Endodermal cell (in vitro differentiated cells): Measurements from ENCODE around the gene SIRT3. TPM values are rescaled to one million over a fixed set of nuclear protein-coding genes. Genes with fewer than 3 reads are reported as not detected.

Source experiments
- DNase-seq: peaks from one replicate; pipeline ENCODE4 v3.0.0-alpha.2; 2017
- H3K27ac ChIP-seq: 2 replicates; pipeline ENCODE4 v1.5.1; 2013; ENCODE audit warnings: mild to moderate bottlenecking, low read depth, low read length, moderate library complexity
- H3K27me3 ChIP-seq: 2 replicates; pipeline ENCODE4 v1.6.1; 2013; ENCODE audit warnings: mild to moderate bottlenecking, low read length, moderate library complexity; ENCODE audit not compliant: insufficient read depth, control insufficient read depth, poor library complexity, severe bottlenecking
- H3K36me3 ChIP-seq: 2 replicates; pipeline ENCODE4 v1.7.0; 2013; ENCODE audit warnings: mild to moderate bottlenecking, low read length, moderate library complexity; ENCODE audit not compliant: control insufficient read depth, insufficient read depth
- H3K4me1 ChIP-seq: one replicate; pipeline ENCODE4 v1.7.0; 2013; ENCODE audit warnings: low read length; ENCODE audit not compliant: control insufficient read depth, insufficient read depth
- H3K4me3 ChIP-seq: 2 replicates; pipeline ENCODE4 v1.5.1; 2013; ENCODE audit warnings: mild to moderate bottlenecking, low read length, moderate library complexity
- H3K9ac ChIP-seq: 2 replicates; pipeline ENCODE4 v1.6.1; 2013; ENCODE audit warnings: mild to moderate bottlenecking, low read length, moderate library complexity; ENCODE audit not compliant: poor library complexity, severe bottlenecking; ENCODE audit errors: extremely low read depth
- H3K9me3 ChIP-seq: 2 replicates; pipeline ENCODE4 v1.6.1; 2013; ENCODE audit warnings: mild to moderate bottlenecking, low read length, moderate library complexity; ENCODE audit not compliant: control insufficient read depth
- H3K27ac Mint-ChIP-seq: 2 replicates; pipeline ENCODE4 v1.8.0; 2020; ENCODE audit warnings: mixed read lengths
- H3K27me3 Mint-ChIP-seq: 2 replicates; pipeline ENCODE4 v1.8.0; 2021; ENCODE audit warnings: mild to moderate bottlenecking, mixed read lengths; ENCODE audit not compliant: insufficient read depth
- H3K36me3 Mint-ChIP-seq: 2 replicates; pipeline ENCODE4 v1.8.0; 2020; ENCODE audit warnings: low read depth, mixed read lengths
- H3K4me1 Mint-ChIP-seq: 2 replicates; pipeline ENCODE4 v1.8.0; 2020; ENCODE audit warnings: mixed read lengths
- H3K4me3 Mint-ChIP-seq: 2 replicates; pipeline ENCODE4 v1.8.0; 2020; ENCODE audit warnings: mild to moderate bottlenecking, moderate library complexity, mixed read lengths
- H3K9me3 Mint-ChIP-seq: 2 replicates; pipeline ENCODE4 v1.8.0; 2020; ENCODE audit warnings: mild to moderate bottlenecking, mixed read lengths
- WGBS, 2 experiments: methylation state at CpG; one replicate each; pipeline versions ENCODE4 v1.1.5 to v1.1.7; 2013; ENCODE audit warnings: missing lambda C conversion rate in 2 of 2, mixed read lengths in 1 of 2; ENCODE audit not compliant: insufficient coverage in 1 of 2, insufficient read length in 1 of 2; 5-methylcytosine and 5-hydroxymethylcytosine counted together
- total RNA-seq, 2 donors: library from RNA; stranded (reverse); fragmentation: NEBNext Ultra II Directional in 1 of 2; extraction: Animal tissue kit (Norgen Biotek cat#: 25700) in 1 of 2; gene quantifications; 2 replicates in 1 of 2; 3 replicates in 1 of 2; pipeline ENCODE4 v1.2.1, GENCODE V29; 2021
- TF ChIP-seq, protein P1 (sequence below): fragments of 200-600 bp; sonication (generic); conservative IDR thresholded peaks from 2 replicates; pipeline ENCODE4 v1.5.0; 2021; ENCODE audit warnings: antibody characterized with exemption, mild to moderate bottlenecking

The SIRT3 gene
- total RNA-seq, 2 donors from 2014 or later = 18.1 to 28.6 TPM

- Mint-ChIP-seq H3K36me3 (no peaks in the 10 kb centered on the region), H3K27me3 (peaks cover 4% of the 10 kb centered on the region), H3K4me3 (no peak overlapping the region), H3K27ac (no peak overlapping the region), H3K4me1 (peaks cover 5% of the 10 kb centered on the region), H3K9me3 (no peaks in the 10 kb centered on the region)
- 93 to 98% methylated on average over 11 to 22 of the region's 22 CpGs for WGBS, 2 experiments
- no peak overlapping the region for H3K27ac ChIP-seq
- no peak overlapping the region for H3K9ac ChIP-seq
- H3K4me3 ChIP-seq = no peak overlapping the region
- no peaks in the 10 kb centered on the region for H3K9me3 ChIP-seq
- TF ChIP-seq, protein P1, sequence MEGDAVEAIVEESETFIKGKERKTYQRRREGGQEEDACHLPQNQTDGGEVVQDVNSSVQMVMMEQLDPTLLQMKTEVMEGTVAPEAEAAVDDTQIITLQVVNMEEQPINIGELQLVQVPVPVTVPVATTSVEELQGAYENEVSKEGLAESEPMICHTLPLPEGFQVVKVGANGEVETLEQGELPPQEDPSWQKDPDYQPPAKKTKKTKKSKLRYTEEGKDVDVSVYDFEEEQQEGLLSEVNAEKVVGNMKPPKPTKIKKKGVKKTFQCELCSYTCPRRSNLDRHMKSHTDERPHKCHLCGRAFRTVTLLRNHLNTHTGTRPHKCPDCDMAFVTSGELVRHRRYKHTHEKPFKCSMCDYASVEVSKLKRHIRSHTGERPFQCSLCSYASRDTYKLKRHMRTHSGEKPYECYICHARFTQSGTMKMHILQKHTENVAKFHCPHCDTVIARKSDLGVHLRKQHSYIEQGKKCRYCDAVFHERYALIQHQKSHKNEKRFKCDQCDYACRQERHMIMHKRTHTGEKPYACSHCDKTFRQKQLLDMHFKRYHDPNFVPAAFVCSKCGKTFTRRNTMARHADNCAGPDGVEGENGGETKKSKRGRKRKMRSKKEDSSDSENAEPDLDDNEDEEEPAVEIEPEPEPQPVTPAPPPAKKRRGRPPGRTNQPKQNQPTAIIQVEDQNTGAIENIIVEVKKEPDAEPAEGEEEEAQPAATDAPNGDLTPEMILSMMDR = no peak
- H3K36me3 ChIP-seq = no peaks in the 10 kb centered on the region
- no peaks in the 10 kb centered on the region for H3K27me3 ChIP-seq
- no peaks in the 10 kb centered on the region for H3K4me1 ChIP-seq
- DNase-seq = peak; percentile 29
Observed at GRCh38 chr11:272195-272930, 36.2 kb upstream of the SIRT3 start.

GRCh38 chr11:271319-271715 lies 35.2 kb upstream of the SIRT3 start:
- Histone ChIP-seq H3K9ac (no peak overlapping the region), H3K4me1 (no peaks in the 10 kb centered on the region), H3K27ac (no peak overlapping the region), H3K4me3 (no peak overlapping the region), H3K9me3 (no peaks in the 10 kb centered on the region), H3K36me3 (no peaks in the 10 kb centered on the region), H3K27me3 (no peaks in the 10 kb centered on the region)
- TF ChIP-seq, protein P1 = no peak
- 87 to 88% methylated on average over 7 to 8 of the region's 8 CpGs for WGBS, 2 experiments
- peaks cover 5% of the 10 kb centered on the region for H3K4me1 Mint-ChIP-seq
- peaks cover 4% of the 10 kb centered on the region for H3K27me3 Mint-ChIP-seq
- H3K4me3 Mint-ChIP-seq = no peak overlapping the region
- H3K36me3 Mint-ChIP-seq = no peaks in the 10 kb centered on the region
- DNase-seq = peak; percentile 31
- peaks cover 5% of the 10 kb centered on the region for H3K9me3 Mint-ChIP-seq
- H3K27ac Mint-ChIP-seq = no peak overlapping the region

DNA sequence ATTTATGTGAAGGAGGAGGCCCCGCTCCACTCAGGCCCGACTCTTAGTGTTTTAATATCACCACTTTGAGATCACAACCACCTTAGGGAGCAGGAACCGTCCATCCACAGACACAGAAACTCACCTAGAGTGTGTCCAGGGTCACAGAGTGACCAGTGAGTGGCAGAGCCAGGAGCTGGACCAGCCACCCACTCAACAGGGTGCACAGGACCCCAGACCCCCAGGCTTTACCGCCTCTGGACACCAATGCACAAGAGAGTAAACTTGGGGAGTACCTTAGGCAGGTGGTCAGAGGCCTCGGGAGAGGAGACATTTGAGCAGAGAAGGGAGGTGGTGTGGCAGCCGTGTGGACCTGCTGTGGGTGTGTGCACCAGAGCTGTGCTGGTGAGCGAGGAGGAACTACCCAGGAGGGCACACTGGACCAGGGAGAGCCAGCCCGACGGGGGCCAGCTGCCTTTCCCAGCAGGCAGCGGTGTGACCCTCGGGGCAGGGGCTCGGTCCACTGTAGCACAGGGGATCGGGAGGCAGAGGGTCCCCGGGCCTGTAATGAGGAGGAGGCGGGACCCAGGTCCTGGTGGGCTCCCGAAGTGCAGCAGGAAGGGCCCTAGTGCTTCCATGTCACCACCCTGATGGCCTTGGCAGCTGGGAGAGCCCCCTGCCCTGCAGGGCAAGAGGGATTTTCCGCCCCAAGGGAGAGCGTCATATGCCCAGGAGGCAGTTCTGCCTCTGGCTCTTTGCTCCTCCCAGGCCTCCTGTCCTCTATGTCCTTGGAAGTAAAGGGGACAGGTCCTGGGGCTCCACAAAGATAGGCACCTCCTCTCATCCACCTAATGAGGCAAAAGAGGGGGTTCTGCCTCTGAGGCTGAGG lies 34.5 kb upstream of the SIRT3 start:
- TF ChIP-seq, protein P1 = no peak
- no peak overlapping the region for H3K27ac Mint-ChIP-seq
- Histone ChIP-seq H3K36me3 (no peaks in the 10 kb centered on the region), H3K9me3 (no peaks in the 10 kb centered on the region), H3K27me3 (no peaks in the 10 kb centered on the region), H3K27ac (no peak overlapping the region), H3K4me1 (no peaks in the 10 kb centered on the region), H3K9ac (no peak overlapping the region), H3K4me3 (no peak overlapping the region)
- WGBS, 2 experiments = 90 to 94% methylated on average over 6 to 18 of the region's 18 CpGs
- DNase-seq = no peak
- H3K4me1 Mint-ChIP-seq = peaks cover 5% of the 10 kb centered on the region
- no peaks in the 10 kb centered on the region for H3K36me3 Mint-ChIP-seq
- H3K4me3 Mint-ChIP-seq = no peak overlapping the region
- H3K9me3 Mint-ChIP-seq = peaks cover 5% of the 10 kb centered on the region
- peaks cover 4% of the 10 kb centered on the region for H3K27me3 Mint-ChIP-seq
